ENCODE results near the gene BAK1. TPM values are rescaled to one million over a fixed set of nuclear protein-coding genes. Genes with fewer than 3 reads are reported as not detected.

BAK1 gene
- total and polyA plus RNA-seq, 2 of the 13 experiments (the other 11 are each of a cell fraction or from before 2014, with no cell fraction given) = 15.0 to 23.8 TPM

- Histone ChIP-seq H3K79me2 (ENCODE audit: insufficient read depth, low read length) (peaks cover 9% of the 10 kb centered on the region), H3K9ac (ENCODE audit: insufficient read depth, low read depth, low read length) (no peak overlapping the region), H3K4me2 (ENCODE audit: low read depth, low read length) (no peak overlapping the region), H3K36me3 (replicated peaks in 1 of 2; ENCODE audit: control insufficient read depth in 1 of 2, insufficient read depth in 2 of 2, low read length in 2 of 2) (peaks cover 4 to 10% of the 10 kb centered on the region in 2 experiments; a peak in 3 of 5 replicates), H3K4me3 (replicated peaks in 1 of 3; ENCODE audit: insufficient read depth in 1 of 3, low read depth in 2 of 3, low read length in 3 of 3) (no peak overlapping the region), H3K27me3 (ENCODE audit: control insufficient read depth in 1 of 2, insufficient read depth in 2 of 2, low read length in 2 of 2) (no peaks in the 10 kb centered on the region), H4K20me1 (ENCODE audit: insufficient read depth, low read length) (no peaks in the 10 kb centered on the region), H3K9me3 (ENCODE audit: low read length) (no peaks in the 10 kb centered on the region), H2AFZ (ENCODE audit: low read length) (no peak overlapping the region), H3K27ac (ENCODE audit: extremely low read length, insufficient read depth, low read length) (no peak overlapping the region), H3K4me1 (ENCODE audit: insufficient read depth, low read length) (peaks cover 45% of the 10 kb centered on the region)
- no TSS peak for BruUV-seq (replicated peaks)
- in situ Hi-C loops (cut with HindIII; ENCODE audit: extremely low pct_ligation_motif_present, low pct_unique_long_range_greater_than_20kb) (loop anchor here (5.0 kb wide), 1 partner anchor 181 kb away; no protein-coding TSS in a partner anchor), intact Hi-C loops (cut with micrococcal nuclease; ENCODE audit: unreplicated experiment) (no loop called here)
- DNase-seq (ENCODE audit: low spot score) (no peak), ATAC-seq (no peak), FAIRE-seq (no peak)
- WGBS (ENCODE audit: low lambda C conversion rate) = 96% methylated on average over 4 of the region's 5 CpGs
- TF ChIP-seq ZNF280D (CRISPR knock-in tag; IDR thresholded peaks at IDR 0.05) (no peak), PHF8 (CRISPR knock-in tag; IDR thresholded peaks at IDR 0.05) (no peak), SMC3 (IDR thresholded peaks at IDR 0.05; ENCODE audit: low read length) (no peak), DNMT1 (CRISPR knock-in tag; IDR thresholded peaks at IDR 0.05) (no peak)
- CTCF ChIA-PET (ENCODE audit: low intra/inter-chr PET ratio, low total read pairs) = no interaction called here
- POLR2A ChIA-PET = interaction anchor here (1.6 kb wide), 1 partner anchor 181 kb away, joined by 3 read pairs; no protein-coding TSS in a partner anchor
These were observed 1.1 kb upstream of the BAK1 start for GRCh38 chr6:33581186-33581585.

GRCh38 chr6:33578588-33579011, 1.5 kb downstream of the BAK1 start:
- WGBS (ENCODE audit: low lambda C conversion rate) = 86% methylated on average over 9 of the region's 9 CpGs
- ATAC-seq = no peak
- H3K4me2 ChIP-seq (ENCODE audit: low read depth, low read length) = peak overlapping the region; percentile 90
- in situ Hi-C loops (cut with HindIII; ENCODE audit: extremely low pct_ligation_motif_present, low pct_unique_long_range_greater_than_20kb) = no loop called here
- no peak for TF ChIP-seq WIZ (CRISPR knock-in tag; IDR thresholded peaks at IDR 0.05)
- 0 out of 2 replicates have a peak, but pooled peaks have one; percentile 16 for TF ChIP-seq CBX5 (CRISPR knock-in tag; IDR thresholded peaks at IDR 0.05; ENCODE audit: borderline replicate concordance)
- no peak for TF ChIP-seq ZNF205 (CRISPR knock-in tag; IDR thresholded peaks at IDR 0.05)
- TF ChIP-seq NPAS2 (CRISPR knock-in tag; IDR thresholded peaks at IDR 0.05; ENCODE audit: borderline replicate concordance) = no peak
- FAIRE-seq = no peak
- no TSS peak for BruUV-seq (replicated peaks)
- peak overlapping the region; percentile 47; the same call in 1 of the 2 replicates for H3K9ac ChIP-seq (ENCODE audit: insufficient read depth, low read depth, low read length)
- DNase-seq (ENCODE audit: low spot score) = no peak
- H3K9me3 ChIP-seq (ENCODE audit: low read length) = no peaks in the 10 kb centered on the region
- intact Hi-C loops (cut with micrococcal nuclease; ENCODE audit: unreplicated experiment) = no loop called here
- peak overlapping the region in 2 of 3 experiments; percentile 83 to 91; a peak in 3 of 6 replicates for H3K4me3 ChIP-seq (replicated peaks in 1 of 3; ENCODE audit: insufficient read depth in 1 of 3, low read depth in 2 of 3, low read length in 3 of 3)
- ChIA-PET CTCF (ENCODE audit: low intra/inter-chr PET ratio, low total read pairs) (no interaction called here), POLR2A (interaction anchor here (1.9 kb wide), 1 partner anchor 133 kb away, joined by 9 read pairs; the partner anchor contains the start of gene UQCC2)
- no peaks in the 10 kb centered on the region for H4K20me1 ChIP-seq (ENCODE audit: insufficient read depth, low read length)
- peaks cover 28% of the 10 kb centered on the region for H3K4me1 ChIP-seq (ENCODE audit: insufficient read depth, low read length)
- H3K36me3 ChIP-seq (replicated peaks in 1 of 2; ENCODE audit: control insufficient read depth in 1 of 2, insufficient read depth in 2 of 2, low read length in 2 of 2) = peaks cover 23 to 28% of the 10 kb centered on the region in 2 experiments; a peak in 4 of 5 replicates
- no peaks in the 10 kb centered on the region for H3K27me3 ChIP-seq (ENCODE audit: control insufficient read depth in 1 of 2, insufficient read depth in 2 of 2, low read length in 2 of 2)
- H3K27ac ChIP-seq (ENCODE audit: extremely low read length, insufficient read depth, low read length) = no peak overlapping the region
- H2AFZ ChIP-seq (ENCODE audit: low read length) = no peak overlapping the region
- peaks cover 9% of the 10 kb centered on the region for H3K79me2 ChIP-seq (ENCODE audit: insufficient read depth, low read length)

All from HepG2 (cell line).